ENCODE data around the gene MSH3.
A peak's percentile ranks its signal among the peaks of the same experiment; 100 is the strongest.
"Not testable (repeated sequence)": the region's sequence is repeated elsewhere in the genome, so short reads cannot be mapped to it uniquely, and the experiment has no call there.

Gene MSH3

GRCh38 chr5:80864706-80865435 lies 210.4 kb downstream of the MSH3 start:
- DNase-seq (ENCODE audit: insufficient read length, low spot score): no peak
- no peak for FAIRE-seq
- TF ChIP-seq POLR2A (IDR thresholded peaks at IDR 0.05; ENCODE audit: low read depth, low read length): no peak

- TF ChIP-seq POLR2A (IDR thresholded peaks at IDR 0.05; ENCODE audit: low read depth, low read length): no peak
- FAIRE-seq (no peak), DNase-seq (ENCODE audit: insufficient read length, low spot score) (no peak)
Measured at GRCh38 chr5:80865551-80865950, 211.1 kb downstream of the MSH3 start.

GRCh38 chr5:80866371-80866770 lies 211.9 kb downstream of the MSH3 start:
- TF ChIP-seq POLR2A (IDR thresholded peaks at IDR 0.05; ENCODE audit: low read depth, low read length): no peak
- FAIRE-seq: no peak
- no peak for DNase-seq (ENCODE audit: insufficient read length, low spot score)

GRCh38 chr5:80867233-80867632 lies 212.8 kb downstream of the MSH3 start:
- no peak for FAIRE-seq
- DNase-seq (ENCODE audit: insufficient read length, low spot score): no peak
- TF ChIP-seq POLR2A (IDR thresholded peaks at IDR 0.05; ENCODE audit: low read depth, low read length): no peak

- TF ChIP-seq POLR2A (IDR thresholded peaks at IDR 0.05; ENCODE audit: low read depth, low read length): no peak
- FAIRE-seq (no peak), DNase-seq (ENCODE audit: insufficient read length, low spot score) (no peak)
Measured at GRCh38 chr5:80870442-80870841, 216.0 kb downstream of the MSH3 start.

- peak; percentile 34 for DNase-seq (ENCODE audit: insufficient read length, low spot score)
- TF ChIP-seq POLR2A (IDR thresholded peaks at IDR 0.05; ENCODE audit: low read depth, low read length): no peak
- peak; percentile 93 for FAIRE-seq
Measured at GRCh38 chr5:80871541-80871961, 217.1 kb downstream of the MSH3 start.

- no peak for FAIRE-seq
- DNase-seq (ENCODE audit: insufficient read length, low spot score): no peak
- no peak for TF ChIP-seq POLR2A (IDR thresholded peaks at IDR 0.05; ENCODE audit: low read depth, low read length)
Measured at GRCh38 chr5:80874162-80874561, 219.7 kb downstream of the MSH3 start.

- no peak for DNase-seq (ENCODE audit: insufficient read length, low spot score)
- no peak for FAIRE-seq
- TF ChIP-seq POLR2A (IDR thresholded peaks at IDR 0.05; ENCODE audit: low read depth, low read length): no peak
Measured at GRCh38 chr5:80877592-80877991, 223.1 kb downstream of the MSH3 start.

GRCh38 chr5:80881726-80882125 lies 227.3 kb downstream of the MSH3 start:
- no peak for TF ChIP-seq POLR2A (IDR thresholded peaks at IDR 0.05; ENCODE audit: low read depth, low read length)
- FAIRE-seq (peak; percentile 30), DNase-seq (ENCODE audit: insufficient read length, low spot score) (no peak)

GRCh38 chr5:80883390-80883789 lies 228.9 kb downstream of the MSH3 start:
- not testable (repeated sequence) for FAIRE-seq; DNase-seq (ENCODE audit: insufficient read length, low spot score)

GRCh38 chr5:80884086-80884813 lies 229.8 kb downstream of the MSH3 start:
- FAIRE-seq (no peak), DNase-seq (ENCODE audit: insufficient read length, low spot score) (no peak)
- TF ChIP-seq POLR2A (IDR thresholded peaks at IDR 0.05; ENCODE audit: low read depth, low read length): no peak

- DNase-seq (ENCODE audit: insufficient read length, low spot score): no peak
Measured at GRCh38 chr5:80884929-80885328, 230.5 kb downstream of the MSH3 start.

GRCh38 chr5:80885396-80886000 lies 231.0 kb downstream of the MSH3 start:
- TF ChIP-seq POLR2A (IDR thresholded peaks at IDR 0.05; ENCODE audit: low read depth, low read length): no peak
- FAIRE-seq (no peak), DNase-seq (ENCODE audit: insufficient read length, low spot score) (no peak)

More at GRCh38 chr5:80884929-80885328, 230.5 kb downstream of the MSH3 start:
- no peak for FAIRE-seq
- TF ChIP-seq POLR2A (IDR thresholded peaks at IDR 0.05; ENCODE audit: low read depth, low read length): no peak

GRCh38 chr5:80894083-80894482 lies 239.6 kb downstream of the MSH3 start:
- DNase-seq (ENCODE audit: insufficient read length, low spot score): no peak
- no peak for TF ChIP-seq POLR2A (IDR thresholded peaks at IDR 0.05; ENCODE audit: low read depth, low read length)
- FAIRE-seq: no peak

Data from H54 (cell line).